Spleen (tissue), 7 donors: Measurements from ENCODE around the gene FAM13B.

Source experiments
- CTCF ChIP-seq, 11 experiments: fragments of 200-600 bp in 7 of 11; fragments of 450-650 bp in 4 of 11; sonication (generic) in 4 of 11; IDR thresholded peaks in 8 of 11; conservative IDR thresholded peaks in 3 of 11; 1 replicate in 7 of 11; 2 replicates in 4 of 11; pipeline versions ENCODE4 v1.4.0 to v1.8.0; 2016 to 2021; ENCODE audit warnings: antibody characterized with exemption in 11 of 11, inconsistent platforms in 4 of 11, mild to moderate bottlenecking in 1 of 11
- POLR2A ChIP-seq, 3 donors: fragments of 450-650 bp; IDR thresholded peaks; one replicate each; pipeline ENCODE4 v1.5.1; 2017; ENCODE audit warnings: antibody characterized with exemption in 3 of 3, mild to moderate bottlenecking in 1 of 3
- donor health status: DM: no; HTN: no; CAD: no; lungs with moderate emphysema.
- donor health status: DM: no; HTN: no; CAD: no.
- donor health status: DM: no; HTN: no; CAD: no.

GRCh38 chr5:137932800-137933199 is 100.1 kb downstream of the FAM13B start:
- TF ChIP-seq CTCF (IDR thresholded peaks at IDR 0.05 in 8 of 11, conservative IDR thresholded peaks at IDR 0.05 in 3 of 11) = no peak
- TF ChIP-seq POLR2A (IDR thresholded peaks at IDR 0.05) = no peak
